Activated CD8-positive, alpha-beta memory T cell treated with anti-CD3 and anti-CD28 coated beads, Interleukin-2, amount 50 U/mL, for 1 hour (primary cell): ENCODE measurements around the gene TMEM52.

Experiments
- DNase-seq: peaks from one replicate; pipeline ENCODE4 v3.0.0-alpha.2; 2020; ENCODE audit errors: extremely low read depth

Gene TMEM52

DNA sequence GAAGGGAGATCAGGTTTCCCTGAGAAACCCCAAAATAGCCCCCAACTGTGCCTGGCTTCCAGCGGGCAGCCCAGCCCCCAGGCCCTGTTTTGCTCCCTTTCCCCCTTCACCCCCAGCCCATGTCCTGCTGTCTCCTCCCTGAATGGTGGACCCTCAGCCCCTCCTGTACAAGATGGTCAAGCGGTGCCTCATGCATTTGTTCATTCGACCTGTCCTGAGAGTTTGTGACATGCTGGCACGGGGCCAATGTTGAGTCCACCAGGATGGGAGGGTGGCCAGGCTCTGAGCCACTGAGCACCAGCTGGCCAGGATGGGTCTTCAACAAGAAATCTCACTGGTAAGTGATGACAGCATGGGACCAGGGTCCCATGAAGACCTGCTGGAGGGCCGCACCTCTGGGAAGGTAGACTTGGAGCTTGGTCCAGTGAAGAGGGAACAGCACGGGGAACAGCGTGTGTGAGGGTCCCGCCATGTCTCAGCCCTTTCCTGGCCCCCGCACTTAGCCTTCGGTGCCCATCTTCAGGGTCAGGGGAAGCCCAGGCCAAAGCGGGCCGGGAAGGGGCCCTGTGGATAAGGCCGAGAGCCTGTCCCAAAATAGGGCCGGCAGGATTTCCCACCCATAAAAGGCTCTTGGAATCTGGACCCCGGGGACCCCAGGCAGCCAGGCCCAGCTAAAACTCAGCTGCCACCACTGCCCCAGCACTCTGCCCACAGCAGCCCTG, 3.9 kb downstream of the TMEM52 start, which contains the start of gene CALML6:
Gene CALML6 (plus strand): TSS at position 290 of the 722 bp plus-strand sequence. CDS start 21 bp downstream, at position 311.
- DNase-seq: no peak

DNA sequence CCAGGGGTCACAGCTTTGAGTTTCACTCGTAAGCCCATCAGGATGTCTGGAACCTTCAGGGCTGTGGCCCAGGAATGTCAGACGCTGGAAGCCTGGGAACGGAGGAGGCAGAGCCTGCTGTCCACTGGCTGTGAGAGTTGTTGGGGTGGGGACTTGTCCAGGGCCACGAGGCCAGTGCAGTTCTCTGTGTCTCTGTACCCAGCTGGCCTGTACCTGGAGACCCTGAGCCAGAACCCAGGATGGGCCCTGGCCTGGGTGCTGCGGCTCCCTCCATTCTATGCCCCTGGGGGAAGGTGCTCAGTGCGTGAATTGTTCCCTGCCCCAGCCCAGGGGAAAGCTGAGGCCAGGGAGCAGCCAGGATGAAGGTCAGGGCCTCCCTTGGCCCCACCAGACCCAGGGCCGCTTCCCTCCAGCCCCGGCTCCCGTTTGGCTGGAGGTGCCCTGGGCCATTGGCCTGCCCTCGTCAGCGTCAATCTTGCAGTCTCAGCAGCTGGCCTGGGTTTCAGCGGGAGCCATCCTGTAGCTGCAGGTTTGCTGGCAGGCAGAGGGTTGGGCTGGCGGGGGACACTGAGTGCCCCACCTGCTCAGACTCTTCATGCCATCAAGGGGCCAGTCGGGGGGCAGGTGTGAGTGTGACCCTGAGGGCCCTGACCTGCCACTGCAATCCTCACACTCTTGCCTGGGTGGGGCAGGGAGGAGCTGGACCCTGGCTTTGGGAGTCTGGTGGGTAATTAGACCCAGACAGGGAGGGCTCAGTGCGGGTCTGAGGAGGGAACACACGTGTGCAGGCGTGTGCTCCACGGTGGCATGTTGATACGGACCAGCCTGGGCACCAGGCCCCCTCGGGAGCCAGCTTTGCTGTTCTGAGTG, 4.7 kb downstream of the TMEM52 start:
- no peak for DNase-seq

DNA sequence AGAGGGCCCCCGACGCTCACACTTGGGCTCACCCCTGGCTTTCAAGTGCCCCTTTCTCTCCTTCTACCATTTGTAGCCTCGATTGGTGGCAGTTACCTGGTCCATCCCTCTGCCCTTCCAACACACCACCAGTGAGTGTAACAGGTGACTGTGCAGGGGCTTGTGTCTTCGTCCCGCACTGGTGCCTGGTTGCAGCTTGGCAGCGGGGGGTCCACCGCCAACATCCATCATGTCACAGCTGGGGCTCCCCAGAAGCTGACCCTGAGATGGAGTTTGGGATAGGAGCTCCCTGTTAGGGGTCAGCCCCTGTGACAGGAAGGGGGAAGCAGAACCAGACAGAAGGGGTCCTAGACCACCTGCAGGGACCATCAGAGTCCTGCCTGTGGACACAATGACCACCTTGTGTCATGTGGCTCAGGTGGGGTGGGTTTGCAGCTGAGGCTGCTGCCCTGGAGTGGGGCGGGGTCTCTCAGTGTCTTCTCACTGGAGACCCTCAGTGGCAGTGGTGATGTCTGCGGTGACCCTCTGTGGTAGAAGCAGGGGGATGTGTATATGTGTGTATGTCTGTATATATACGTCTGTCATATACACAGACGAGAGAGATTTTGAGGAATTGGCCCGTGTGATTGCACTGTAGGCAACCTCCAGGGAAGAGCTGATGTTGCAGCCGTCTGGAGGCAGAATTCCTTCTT, 7.6 kb downstream of the TMEM52 start:
- DNase-seq: no peak

DNA sequence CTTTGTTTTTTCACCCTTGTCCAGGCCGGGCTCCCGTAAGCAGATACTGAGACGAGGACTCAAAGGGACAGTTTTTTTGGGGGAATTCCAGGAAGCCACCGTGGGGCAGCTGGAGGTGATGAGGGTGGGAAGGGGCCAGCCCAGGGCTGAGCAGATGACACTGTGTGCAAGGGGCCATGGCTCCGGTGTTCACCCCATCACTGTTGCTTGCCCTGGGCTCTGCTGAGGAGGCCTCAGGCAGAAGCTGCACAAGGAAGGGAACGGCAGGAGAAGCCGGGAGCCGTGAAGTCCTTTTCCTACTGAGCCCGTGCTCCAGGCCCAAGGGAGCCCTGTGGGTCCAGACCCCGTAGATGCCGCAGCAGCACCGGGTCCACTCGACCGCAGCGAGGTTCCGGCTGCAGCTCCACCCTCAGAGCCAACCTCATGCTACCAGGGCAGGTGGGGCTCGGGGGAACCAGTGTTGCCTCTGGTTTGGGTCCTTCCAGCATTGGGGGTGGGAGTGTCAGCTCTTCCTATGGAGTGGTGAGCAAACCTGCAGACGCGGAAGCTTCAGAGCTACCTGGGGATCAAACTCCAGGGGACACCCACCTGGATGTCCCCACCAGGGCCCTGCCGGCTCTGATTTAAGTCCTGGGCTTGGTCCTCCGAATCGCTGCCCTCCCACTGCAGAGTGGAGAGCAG, 8.3 kb downstream of the TMEM52 start:
- DNase-seq: no peak

DNA sequence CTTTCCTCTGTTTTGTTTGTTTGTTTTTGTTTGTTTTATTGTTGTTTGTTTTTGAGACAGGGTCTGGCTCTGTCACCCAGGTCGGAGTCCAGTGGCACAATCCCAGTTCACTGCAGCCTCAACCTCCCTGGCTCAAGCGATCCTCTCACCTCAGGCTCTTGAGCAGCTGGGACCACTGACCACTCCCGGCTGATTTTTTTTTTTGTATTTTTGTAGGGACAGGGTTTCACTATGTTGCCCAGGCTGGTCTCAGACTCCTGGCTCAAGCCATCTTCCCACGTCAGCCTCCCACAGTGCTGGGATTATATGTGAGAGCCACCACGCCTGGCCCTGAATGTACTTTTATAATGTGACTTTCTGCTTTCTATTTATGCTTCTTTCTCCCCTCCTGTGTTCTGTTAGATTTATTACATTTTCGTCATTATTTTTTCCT, 9.0 kb downstream of the TMEM52 start:
- no peak for DNase-seq

DNA sequence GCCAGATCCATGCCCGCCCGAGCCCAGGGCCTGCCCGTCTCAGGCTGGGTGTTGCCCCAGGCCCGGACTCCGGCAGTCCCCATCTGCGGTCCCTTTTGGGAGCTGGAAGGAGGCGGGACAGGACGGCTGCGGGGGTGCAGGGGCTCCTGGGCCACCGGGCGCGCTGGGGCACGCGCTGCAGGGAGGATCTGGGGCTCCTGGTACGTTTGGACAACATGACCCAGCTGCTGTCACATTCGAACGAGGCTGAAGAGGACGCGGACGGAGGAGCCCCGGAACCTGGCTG, 10.6 kb downstream of the TMEM52 start:
- no peak for DNase-seq

DNA sequence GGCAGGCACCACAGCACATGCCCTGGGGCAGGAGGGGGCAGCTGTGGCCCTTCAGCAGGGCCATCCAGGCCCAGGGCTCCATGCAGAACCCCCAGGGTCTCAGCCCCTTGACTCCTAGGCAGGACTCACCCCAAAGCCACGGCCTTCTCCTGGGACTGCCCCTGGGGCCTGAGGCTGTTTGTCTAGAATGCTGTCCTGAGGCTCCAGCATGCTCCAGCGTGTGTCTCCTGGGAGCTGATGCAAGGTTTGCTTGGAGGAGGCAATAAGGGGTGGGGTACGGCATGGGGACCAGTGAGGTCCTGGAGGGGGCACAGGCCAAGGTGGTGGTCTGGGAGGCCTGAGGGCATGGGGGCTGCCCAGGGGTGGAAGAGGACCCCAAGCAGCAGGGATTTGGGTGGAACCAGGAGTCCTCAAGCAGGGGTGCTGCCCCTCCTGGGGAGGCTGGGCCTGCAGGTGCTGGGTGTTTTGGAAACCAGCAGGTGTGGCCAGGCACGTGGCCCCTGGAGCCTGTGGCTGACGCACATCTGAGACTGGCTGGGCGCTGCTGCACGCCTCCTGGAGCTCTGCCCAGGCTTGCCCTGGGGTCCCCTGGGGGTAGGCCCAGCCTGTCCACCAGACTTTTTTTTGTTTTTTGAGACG, 11.9 kb downstream of the TMEM52 start:
- DNase-seq: no peak

DNA sequence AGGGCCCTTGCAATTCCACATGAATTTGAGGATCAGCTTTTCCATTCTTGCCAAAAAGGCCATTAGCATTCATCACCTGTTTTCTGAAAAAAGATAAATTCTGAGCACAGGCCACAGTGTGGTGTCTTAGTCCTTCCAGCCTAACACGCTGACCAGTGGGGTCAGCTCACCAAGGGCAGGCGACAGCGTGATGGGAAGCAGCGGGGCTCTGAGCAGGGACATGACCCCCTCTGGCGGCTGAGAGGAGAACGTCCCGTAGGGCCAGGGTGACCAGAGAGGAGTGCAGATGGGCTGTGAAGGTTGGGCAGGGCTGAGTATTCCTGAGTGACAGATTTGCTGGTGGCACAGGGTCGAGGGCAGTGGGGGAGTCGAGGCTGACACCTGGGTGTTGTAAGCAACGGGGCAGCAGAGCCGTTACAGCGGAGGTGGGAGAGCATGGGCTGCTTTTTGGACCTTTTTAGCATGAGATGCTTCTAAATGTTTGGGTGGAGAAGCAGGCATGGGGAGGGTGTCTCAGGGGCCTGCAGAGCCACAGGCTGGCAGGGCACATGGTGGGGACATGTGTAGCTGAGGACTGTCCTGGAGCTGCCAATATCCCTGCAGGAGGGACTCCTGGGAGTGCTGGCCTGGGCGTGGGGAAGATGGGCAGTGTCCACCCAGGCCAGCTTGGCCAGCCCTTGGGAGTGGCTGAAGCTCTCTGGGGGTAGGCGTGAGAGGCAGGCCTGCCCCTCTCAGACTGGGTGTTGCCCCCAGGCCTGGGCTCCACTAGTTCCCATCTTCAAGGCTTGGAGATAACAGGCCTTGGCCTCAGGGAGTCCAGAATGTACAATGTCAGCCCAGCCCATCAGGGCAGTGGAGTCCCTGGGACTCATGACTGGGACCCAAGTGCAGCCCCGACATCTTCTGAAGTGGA, 12.6 kb downstream of the TMEM52 start:
- DNase-seq: no peak

DNA sequence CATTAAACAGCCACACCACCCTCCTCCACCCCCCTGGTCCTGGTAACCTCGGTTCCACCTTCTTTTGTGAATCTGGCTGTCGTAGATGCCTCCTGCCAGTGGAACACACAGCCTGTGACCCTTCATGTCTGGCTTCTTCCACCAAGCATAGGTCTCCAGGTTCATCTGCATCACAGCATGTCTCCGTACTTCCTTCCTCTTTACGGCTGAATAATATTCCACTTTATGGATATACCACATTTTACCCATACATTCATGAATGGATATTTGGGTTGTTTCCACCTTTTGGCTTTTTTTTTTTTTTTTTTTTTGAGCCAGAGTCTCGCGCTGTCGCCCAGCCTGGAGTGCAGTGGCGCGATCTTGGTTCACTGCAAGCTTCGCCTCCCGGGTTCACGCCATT, 15.9 kb downstream of the TMEM52 start:
- DNase-seq: no peak

DNA sequence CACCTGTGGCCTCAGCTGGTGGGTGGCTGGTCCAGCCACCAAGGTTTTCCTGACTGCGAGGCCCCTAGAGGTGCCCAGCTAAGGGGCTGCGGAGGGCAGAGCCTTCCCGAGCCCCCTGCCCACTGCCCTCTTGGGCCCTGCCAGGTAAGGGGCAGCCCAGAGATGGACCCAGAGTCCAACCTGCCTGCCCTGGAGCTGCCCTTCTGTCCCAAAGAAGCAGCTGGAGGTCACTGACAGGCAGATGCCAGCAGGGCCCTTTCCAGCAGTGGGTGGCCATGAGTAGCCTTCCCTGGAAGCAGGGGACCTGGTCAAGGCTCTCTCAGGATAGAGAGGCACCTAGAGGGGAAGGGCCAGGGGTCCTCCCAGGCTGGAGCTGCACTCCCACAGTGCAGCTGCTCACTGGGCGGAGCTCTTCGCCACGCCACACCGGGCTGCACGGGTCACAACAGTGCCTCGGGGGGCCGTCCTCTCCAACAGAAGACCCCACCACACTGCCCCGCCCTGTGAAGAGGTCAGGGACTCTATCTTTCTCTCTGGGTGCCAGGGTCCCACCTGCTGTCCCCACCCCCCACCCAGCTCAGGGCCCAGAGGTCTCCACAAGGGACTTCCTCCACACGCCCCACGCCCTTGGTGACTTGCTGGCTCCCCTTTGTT, 17.3 kb downstream of the TMEM52 start:
- DNase-seq: no peak

DNA sequence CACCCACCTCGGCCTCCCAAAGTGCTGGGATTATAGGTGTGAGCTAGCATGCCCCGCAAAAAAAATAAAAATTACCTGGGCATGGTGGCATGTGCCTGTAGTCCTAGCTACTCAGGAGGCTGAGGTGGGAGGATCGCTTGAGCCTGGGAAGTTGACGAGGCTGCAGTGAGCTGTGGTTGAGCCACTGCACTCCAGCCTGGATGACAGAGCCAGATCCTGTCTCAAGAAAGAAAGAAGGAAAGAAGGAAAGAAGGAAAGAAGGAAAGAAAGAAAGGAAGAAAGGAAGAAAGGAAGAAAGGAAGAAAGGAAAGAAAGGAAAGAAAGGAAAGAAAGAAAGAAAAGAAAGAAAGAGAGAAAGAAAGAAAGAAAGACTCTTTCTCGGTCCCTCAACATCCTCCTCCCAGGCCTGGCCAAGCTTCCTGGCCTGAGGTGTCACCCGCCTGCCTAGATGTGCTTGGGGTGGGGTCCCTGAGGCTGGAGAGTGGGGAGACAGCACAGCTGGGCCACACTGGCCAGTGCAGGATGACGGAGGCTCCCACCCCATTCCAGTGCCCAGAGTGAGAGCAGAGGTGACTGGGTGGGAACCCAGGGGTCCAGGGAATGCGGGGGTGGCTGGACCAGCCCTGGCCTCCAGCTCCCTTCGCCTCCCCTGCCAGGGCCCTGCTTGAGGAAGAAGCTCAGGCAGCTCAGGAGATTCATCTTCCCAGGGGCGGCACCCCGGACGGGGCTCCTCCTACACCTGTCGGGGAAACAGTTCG, 18.0 kb downstream of the TMEM52 start:
- DNase-seq: no peak

DNA sequence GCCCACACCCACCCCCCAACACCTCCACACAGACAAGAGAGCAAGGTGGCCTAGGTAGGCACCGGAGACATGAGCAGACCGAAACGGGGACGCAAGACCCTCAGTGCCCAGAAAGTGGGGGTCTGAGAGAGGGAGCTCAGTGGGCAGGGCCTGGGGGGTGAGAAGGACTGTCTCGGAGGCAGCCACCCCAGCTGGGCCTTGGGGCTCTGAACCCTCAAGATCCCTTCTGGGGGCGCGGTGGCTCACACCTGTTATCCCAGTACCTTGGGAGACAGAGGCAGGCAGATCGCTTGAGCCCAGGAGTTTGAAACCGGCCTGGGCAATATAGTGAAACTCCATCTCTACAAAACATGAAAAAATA, 19.1 kb downstream of the TMEM52 start:
- DNase-seq: no peak

DNA sequence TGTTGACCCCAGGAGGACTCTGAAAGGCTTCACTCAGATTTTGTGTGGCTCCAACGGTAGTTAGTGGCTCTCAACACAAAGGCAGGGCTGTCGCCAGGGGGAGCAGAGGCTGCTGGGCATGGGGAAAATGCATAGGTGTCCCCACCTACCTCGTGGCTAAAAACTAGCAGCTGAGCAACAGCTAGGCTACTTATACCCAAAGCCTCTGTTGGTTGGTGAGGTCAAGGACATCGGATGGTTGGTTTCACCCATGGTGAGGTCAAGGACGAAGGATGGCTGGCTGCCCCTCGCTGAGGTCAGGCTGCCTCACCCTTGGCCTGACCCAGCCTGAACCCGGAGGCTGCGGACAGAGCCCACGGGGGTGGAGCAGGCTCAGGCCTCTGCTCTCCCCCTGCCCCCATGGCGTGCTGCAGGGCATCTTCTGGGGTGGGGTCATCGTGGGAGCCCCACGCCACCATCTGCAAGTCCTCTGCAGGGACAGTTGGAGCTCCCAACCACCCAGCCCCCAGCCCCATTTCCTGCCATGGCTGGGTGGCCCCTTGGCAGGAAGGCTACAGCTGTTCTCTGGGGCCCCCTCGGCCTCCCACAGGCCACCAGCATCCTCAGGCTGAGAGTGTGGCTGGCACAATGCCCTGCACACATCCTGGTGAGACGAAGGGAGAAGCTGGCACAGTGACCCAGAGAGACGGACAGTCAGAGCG, 19.7 kb downstream of the TMEM52 start:
- DNase-seq: no peak

DNA sequence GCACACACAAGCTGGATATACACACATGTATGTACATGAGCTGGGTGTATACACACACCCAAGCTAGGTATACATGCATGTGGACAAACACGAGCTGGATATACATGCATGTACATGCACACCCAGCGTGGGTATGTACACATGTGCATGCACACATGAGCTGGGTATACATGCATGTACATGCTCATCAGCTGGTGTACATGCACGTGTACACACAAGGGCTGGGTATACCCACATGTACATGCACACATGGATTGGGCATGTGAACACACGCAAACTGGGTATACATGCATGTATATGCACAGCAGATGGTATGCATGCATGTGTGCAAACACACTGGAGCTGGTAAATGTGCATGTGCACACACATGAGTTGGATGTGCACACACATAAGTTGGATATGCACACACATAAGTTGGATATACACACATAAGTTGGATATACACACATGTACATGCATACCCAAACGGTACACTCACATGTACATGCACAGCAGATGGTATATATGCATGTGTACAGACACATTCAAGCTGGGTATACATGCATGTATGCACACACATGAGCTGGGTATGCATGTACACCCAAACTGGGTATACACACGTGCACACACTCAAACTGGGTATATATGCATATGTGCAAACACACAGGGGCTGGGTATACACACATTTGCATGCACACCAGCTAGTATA, 20.7 kb downstream of the TMEM52 start:
- DNase-seq: no peak

DNA sequence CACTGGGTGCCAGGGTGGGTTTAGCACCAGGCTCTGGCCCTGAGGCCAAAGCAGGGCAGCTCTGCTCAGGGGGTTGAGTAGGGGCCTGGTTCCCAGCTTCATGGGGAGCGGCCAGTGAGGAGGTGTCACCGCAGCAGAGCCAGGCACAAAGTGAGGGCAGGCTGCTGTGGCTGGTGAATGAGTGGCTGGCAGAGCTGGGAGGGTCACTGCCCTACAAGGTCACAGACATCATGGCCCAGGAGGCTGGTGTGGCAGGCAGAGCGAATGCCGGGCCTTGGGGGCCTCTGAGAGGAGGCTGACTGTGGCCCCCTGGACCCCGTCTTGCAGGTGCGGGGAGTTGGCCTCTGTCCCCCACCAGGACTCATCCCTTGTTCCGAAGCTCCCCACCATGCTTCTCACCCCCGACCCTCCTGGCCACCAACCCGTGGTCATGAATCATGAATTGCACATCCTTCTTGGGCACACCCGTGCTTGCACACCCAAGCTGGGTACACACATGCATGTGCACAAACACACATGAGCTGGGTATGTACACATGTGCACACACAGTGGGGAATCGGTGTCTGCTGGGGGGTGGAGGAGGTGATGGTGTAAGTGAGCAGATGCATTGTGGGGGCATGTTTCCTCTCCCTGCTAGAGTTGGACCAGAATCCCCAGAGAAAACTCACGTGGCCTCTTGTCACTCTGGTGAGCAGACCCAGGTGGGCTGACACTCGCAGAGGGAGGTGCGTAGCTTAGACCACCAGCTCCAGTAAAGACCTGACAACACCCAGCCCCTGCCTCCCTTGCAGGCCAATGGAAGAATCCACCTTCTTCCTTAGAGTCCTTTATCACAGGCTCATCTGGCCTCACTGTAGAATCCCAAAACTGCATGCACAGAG, 23.4 kb downstream of the TMEM52 start:
- DNase-seq: no peak

DNA sequence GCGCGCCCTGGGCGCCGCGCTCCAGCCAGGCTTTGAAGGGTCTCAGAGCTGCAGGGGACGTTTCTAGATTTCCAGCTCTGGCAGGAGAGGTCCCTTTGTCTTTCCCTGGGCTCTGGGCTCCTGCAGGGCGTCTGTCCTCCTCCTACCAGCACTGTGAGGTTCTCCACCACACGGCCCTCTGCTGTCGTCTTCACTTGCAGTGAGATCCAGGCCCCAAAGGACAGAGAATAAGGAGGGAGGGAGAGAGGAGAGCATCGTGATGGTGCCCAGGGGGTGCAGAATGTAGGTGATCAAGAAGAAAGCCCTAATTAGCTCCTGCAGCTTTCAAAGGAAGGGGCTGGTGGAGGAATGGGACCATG, 24.0 kb downstream of the TMEM52 start:
- no peak for DNase-seq

DNA sequence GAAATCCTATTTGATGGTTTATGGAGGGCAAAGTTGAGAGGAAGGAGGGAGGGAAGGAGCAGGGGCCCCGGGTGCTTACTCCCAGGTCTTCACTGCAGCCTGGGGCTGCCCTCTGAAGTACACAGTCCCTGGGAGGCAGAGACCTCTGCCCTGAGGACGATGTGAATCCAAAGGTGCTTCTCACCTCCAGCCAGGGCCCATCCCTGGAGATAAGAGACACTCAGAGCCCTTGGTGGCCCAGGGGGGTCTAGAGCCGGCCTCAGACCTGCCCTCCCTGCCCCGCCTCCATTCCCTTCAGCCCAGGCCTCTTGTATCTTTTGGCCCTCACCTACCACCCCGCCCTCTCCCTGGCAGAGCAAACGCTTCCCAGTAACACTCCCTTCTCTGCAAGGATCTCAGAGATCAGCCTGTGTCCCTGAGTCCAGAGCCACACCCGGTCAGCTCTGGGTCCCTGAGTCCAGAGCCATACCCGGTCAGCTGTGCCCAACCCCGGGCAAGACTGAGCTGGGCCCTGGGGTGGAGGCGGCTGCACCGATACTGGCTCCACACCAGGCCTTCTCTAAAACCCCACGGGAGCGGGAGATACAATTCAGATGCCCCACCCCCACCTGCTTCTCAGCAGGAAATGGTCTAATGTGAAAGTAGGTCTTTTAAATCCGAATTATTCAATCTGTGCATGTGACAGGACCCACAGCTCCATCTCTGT, 24.6 kb downstream of the TMEM52 start:
- no peak for DNase-seq
